HepG2 (cell line): ENCODE results near the gene SEMA3B. TPM values are rescaled to one million over a fixed set of nuclear protein-coding genes. Genes with fewer than 3 reads are reported as not detected.

ENCODE experiments used
- ATAC-seq: fragments of 200-7000 bp; cut with Tn5 transposase; 3 replicates; pipeline ENCODE4 v1.9.1; 2020; ENCODE audit warnings: mild to moderate bottlenecking, moderate library complexity
- BruUV-seq: library from RNA; stranded (reverse); fragments of 400-500 nt; replicated peaks from 2 replicates; lab custom pipeline; 2021; lab: Mats Ljungman, UMichigan
- CTCF ChIA-PET: fragments of 300-600 bp; formaldehyde crosslinking; extraction: SDS; loops from one replicate; lab custom pipeline; 2021; ENCODE audit warnings: low total read pairs, inconsistent platforms, low intra/inter-chr PET ratio; lab: Yijun Ruan, JAX
- POLR2A ChIA-PET: fragments of 350-600 bp; sonication (Branson Sonifier 250); formaldehyde crosslinking; loops from one replicate; lab custom pipeline; 2020; ENCODE audit warnings: antibody characterized with exemption, inconsistent platforms; lab: Yijun Ruan, JAX
- DNase-seq: peaks from one replicate; pipeline ENCODE4 v3.0.0-alpha.2; 2015; ENCODE audit warnings: low spot score
- FAIRE-seq: peaks from 3 replicates; lab custom pipeline; 2011; peaks lifted over from hg19 to GRCh38; lab: Jason Lieb, UNC
- H2AFZ ChIP-seq: one replicate; pipeline ENCODE4 v1.6.1; 2011; ENCODE audit warnings: low read length, inconsistent platforms
- H3K27ac ChIP-seq: fragments of 300-600 bp; 3 replicates; pipeline ENCODE4 v1.8.0; 2011; ENCODE audit warnings: mixed run types, mild to moderate bottlenecking, mixed read lengths, low read length, inconsistent platforms; ENCODE audit not compliant: insufficient read depth; ENCODE audit errors: extremely low read length
- H3K27me3 ChIP-seq, 2 experiments: fragments of 200-600 bp in 1 of 2; 2 replicates in 1 of 2; 3 replicates in 1 of 2; pipeline versions ENCODE4 v1.6.0 to v1.8.0; 2011; ENCODE audit warnings: low read length in 2 of 2, mild to moderate bottlenecking in 2 of 2, moderate library complexity in 2 of 2, inconsistent platforms in 1 of 2; ENCODE audit not compliant: insufficient read depth in 2 of 2, control insufficient read depth in 1 of 2
- H3K36me3 ChIP-seq, 2 experiments: fragments of 200-600 bp in 1 of 2; replicated peaks in 1 of 2; 2 replicates in 1 of 2; 3 replicates in 1 of 2; pipeline versions ENCODE4 v1.5.1 to v1.8.0; 2011; ENCODE audit warnings: low read length in 2 of 2, inconsistent platforms in 1 of 2; ENCODE audit not compliant: insufficient read depth in 2 of 2, control insufficient read depth in 1 of 2
- H3K4me1 ChIP-seq: 2 replicates; pipeline ENCODE4 v1.5.1; 2012; ENCODE audit warnings: low read length, inconsistent platforms; ENCODE audit not compliant: insufficient read depth
- H3K4me2 ChIP-seq: 2 replicates; pipeline ENCODE4 v1.6.0; 2011; ENCODE audit warnings: low read depth, low read length, inconsistent platforms
- H3K4me3 ChIP-seq, 3 experiments: fragments of 200-600 bp in 1 of 3; sonication (generic), shearing (Covaris generic) in 1 of 3; replicated peaks in 1 of 3; 2 replicates each; pipeline ENCODE4 v1.5.1; 2011 to 2016; ENCODE audit warnings: low read length in 3 of 3, inconsistent platforms in 2 of 3, low read depth in 2 of 3, mild to moderate bottlenecking in 2 of 3, control low read depth in 1 of 3, mixed read lengths in 1 of 3; ENCODE audit not compliant: insufficient read depth in 1 of 3
- H3K79me2 ChIP-seq: one replicate; pipeline ENCODE4 v1.6.1; 2011; ENCODE audit warnings: low read length, inconsistent platforms; ENCODE audit not compliant: insufficient read depth
- H3K9ac ChIP-seq: 2 replicates; pipeline ENCODE4 v1.6.0; 2011; ENCODE audit warnings: mild to moderate bottlenecking, low read depth, low read length, inconsistent platforms; ENCODE audit not compliant: insufficient read depth
- H3K9me3 ChIP-seq: 2 replicates; pipeline ENCODE4 v1.5.1; 2012; ENCODE audit warnings: mild to moderate bottlenecking, low read length
- H4K20me1 ChIP-seq: 2 replicates; pipeline ENCODE4 v1.6.0; 2011; ENCODE audit warnings: inconsistent platforms, mild to moderate bottlenecking, low read length, moderate library complexity; ENCODE audit not compliant: insufficient read depth
- MATR3 ChIP-seq: sonication (generic); formaldehyde crosslinking; IDR thresholded peaks from 2 replicates; pipeline ENCODE4 v1.4.0; 2020; ENCODE audit warnings: missing genetic modification reagents
- MYNN ChIP-seq: sonication (generic); formaldehyde crosslinking; IDR thresholded peaks from 2 replicates; pipeline ENCODE4 v1.4.0; 2020; ENCODE audit warnings: mild to moderate bottlenecking, low read depth, missing genetic modification reagents
- SMARCE1 ChIP-seq: fragments of 450-650 bp; IDR thresholded peaks from 2 replicates; pipeline ENCODE4 v1.6.1; 2017; ENCODE audit warnings: borderline replicate concordance
- STAG1 ChIP-seq: sonication (generic); formaldehyde crosslinking; IDR thresholded peaks from 2 replicates; pipeline ENCODE4 v1.4.0; 2020; ENCODE audit warnings: missing genetic modification reagents
- ZFX ChIP-seq: sonication (generic); formaldehyde crosslinking; IDR thresholded peaks from 2 replicates; pipeline ENCODE4 v1.4.0; 2020; ENCODE audit warnings: mild to moderate bottlenecking, low read depth, missing genetic modification reagents, moderate library complexity
- ZNF614 ChIP-seq: IDR thresholded peaks from 2 replicates; pipeline ENCODE4 v1.6.1; 2018; ENCODE audit warnings: missing biosample characterization, missing genetic modification reagents, inconsistent platforms, borderline replicate concordance
- ZNF788 ChIP-seq: sonication (generic); formaldehyde crosslinking; IDR thresholded peaks from 2 replicates; pipeline ENCODE4 v1.5.0; 2020; ENCODE audit warnings: mild to moderate bottlenecking, missing genetic modification reagents, borderline replicate concordance
- WGBS: methylation state at CpG from one replicate; pipeline ENCODE4 v1.1.6; 2017; ENCODE audit warnings: low lambda C conversion rate; 5-methylcytosine and 5-hydroxymethylcytosine counted together
- in situ Hi-C: cut with HindIII; loops from 2 replicates; pipeline ENCODE4 v1.10.0; 2017; ENCODE audit warnings: low pct_unique_long_range_greater_than_20kb; ENCODE audit not compliant: extremely low pct_ligation_motif_present
- intact Hi-C: fragments of 100-400 bp; cut with micrococcal nuclease; formaldehyde crosslinking; loops from one replicate; pipeline ENCODE4 v1.10.0; 2022; ENCODE audit not compliant: unreplicated experiment
- polyA plus RNA-seq, 8 experiments: library from polyadenylated mRNA; depleted of rRNA in 3 of 8; stranded (reverse) in 7 of 8; unstranded in 1 of 8; fragments of >200 nt; fragmentation: Illumina TruSeq in 4 of 8; extraction: Trizol in 4 of 8; gene quantifications; 2 replicates each; pipeline versions ENCODE4 v1.2.1 to v1.2.3, GENCODE V29; 2011 to 2016; ENCODE audit warnings: low read depth in 4 of 8, missing spikeins in 1 of 8, mixed read lengths in 1 of 8; ENCODE audit not compliant: insufficient read depth in 1 of 8
- total RNA-seq, 5 experiments: library from RNA; depleted of rRNA; stranded (reverse); fragments of >200 nt; fragmentation: Illumina TruSeq; extraction: Trizol; gene quantifications; 2 replicates each; pipeline ENCODE4 v1.2.3, GENCODE V29; 2016; ENCODE audit warnings: low read depth in 1 of 5
- TF ChIP-seq, protein P1 (sequence below): sonication (generic); formaldehyde crosslinking; IDR thresholded peaks from 2 replicates; pipeline ENCODE4 v1.4.0; 2020; ENCODE audit warnings: missing genetic modification reagents

Gene SEMA3B
- total and polyA plus RNA-seq, 2 of the 13 experiments (the other 11 are each of a cell fraction or from before 2014, with no cell fraction given), result 93.2 to 158 TPM

DNA sequence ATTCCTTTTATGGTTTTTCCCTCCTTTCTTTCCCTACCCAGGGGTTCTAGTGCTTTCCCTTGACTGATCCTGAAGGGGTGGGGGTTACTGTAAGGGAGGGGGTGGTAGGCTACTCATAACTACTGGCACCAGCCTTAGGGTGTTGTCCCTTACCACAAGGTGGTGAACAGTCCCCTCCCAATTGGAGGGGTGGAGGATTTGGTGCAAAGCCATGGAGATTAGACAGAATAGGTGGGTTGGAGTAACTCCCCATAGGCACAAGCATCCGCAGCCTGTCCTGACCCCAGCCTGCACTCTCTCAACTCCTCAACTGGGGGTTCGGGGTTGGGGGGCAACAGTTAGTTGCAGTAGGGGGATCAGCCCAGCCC, 56.1 kb downstream of the SEMA3B start:
- DNase-seq, result no peak
- Histone ChIP-seq H3K4me2 (no peak overlapping the region), H3K27ac (no peak overlapping the region), H3K79me2 (peaks cover 21% of the 10 kb centered on the region), H3K9me3 (no peaks in the 10 kb centered on the region), H3K9ac (no peak overlapping the region), H3K27me3 (no peaks in the 10 kb centered on the region; a peak in 1 of 5 replicates), H3K4me1 (peaks cover 65% of the 10 kb centered on the region), H2AFZ (no peak overlapping the region), H3K36me3 (peaks cover 1 to 17% of the 10 kb centered on the region in 2 experiments), H4K20me1 (no peaks in the 10 kb centered on the region), H3K4me3 (no peak overlapping the region)
- in situ Hi-C loops (no loop called here), intact Hi-C loops (no loop called here)
- CTCF ChIA-PET, result interaction anchor here (1.1 to 1.5 kb wide), 4 partner anchors 22 to 67 kb away, joined by 4 to 14 read pairs (median 7); partner anchors contain the start of genes HYAL1 and IFRD2
- WGBS, result 86% methylated on average over 1 of the region's 2 CpGs
- POLR2A ChIA-PET, result interaction anchor here (0.5 to 13.0 kb wide), 5 partner anchors 11 to 61 kb away, joined by 3 to 222 read pairs (median 5); partner anchors contain the start of genes HYAL1, HYAL3, LSMEM2 and NAA80
- no TSS peak for BruUV-seq
- no peak for FAIRE-seq
- ATAC-seq, result no peak
- TF ChIP-seq MATR3 (CRISPR knock-in tag) (no peak), ZNF788 (CRISPR knock-in tag) (no peak), SMARCE1 (no peak), MYNN (CRISPR knock-in tag) (no peak), STAG1 (CRISPR knock-in tag) (no peak), ZFX (CRISPR knock-in tag) (no peak), ZNF614 (CRISPR knock-in tag) (no peak)
- TF ChIP-seq, protein P1, sequence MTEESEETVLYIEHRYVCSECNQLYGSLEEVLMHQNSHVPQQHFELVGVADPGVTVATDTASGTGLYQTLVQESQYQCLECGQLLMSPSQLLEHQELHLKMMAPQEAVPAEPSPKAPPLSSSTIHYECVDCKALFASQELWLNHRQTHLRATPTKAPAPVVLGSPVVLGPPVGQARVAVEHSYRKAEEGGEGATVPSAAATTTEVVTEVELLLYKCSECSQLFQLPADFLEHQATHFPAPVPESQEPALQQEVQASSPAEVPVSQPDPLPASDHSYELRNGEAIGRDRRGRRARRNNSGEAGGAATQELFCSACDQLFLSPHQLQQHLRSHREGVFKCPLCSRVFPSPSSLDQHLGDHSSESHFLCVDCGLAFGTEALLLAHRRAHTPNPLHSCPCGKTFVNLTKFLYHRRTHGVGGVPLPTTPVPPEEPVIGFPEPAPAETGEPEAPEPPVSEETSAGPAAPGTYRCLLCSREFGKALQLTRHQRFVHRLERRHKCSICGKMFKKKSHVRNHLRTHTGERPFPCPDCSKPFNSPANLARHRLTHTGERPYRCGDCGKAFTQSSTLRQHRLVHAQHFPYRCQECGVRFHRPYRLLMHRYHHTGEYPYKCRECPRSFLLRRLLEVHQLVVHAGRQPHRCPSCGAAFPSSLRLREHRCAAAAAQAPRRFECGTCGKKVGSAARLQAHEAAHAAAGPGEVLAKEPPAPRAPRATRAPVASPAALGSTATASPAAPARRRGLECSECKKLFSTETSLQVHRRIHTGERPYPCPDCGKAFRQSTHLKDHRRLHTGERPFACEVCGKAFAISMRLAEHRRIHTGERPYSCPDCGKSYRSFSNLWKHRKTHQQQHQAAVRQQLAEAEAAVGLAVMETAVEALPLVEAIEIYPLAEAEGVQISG (CRISPR knock-in tag), result no peak
